DMS153 treated with DMSO at 0.1 percent for 48 hours (cell line): ENCODE results near the gene SUPV3L1.
A peak's percentile ranks its signal among the peaks of the same experiment; 100 is the strongest.
"Not testable (repeated sequence)": the region's sequence is repeated elsewhere in the genome, so short reads cannot be mapped to it uniquely, and the experiment has no call there.

Experiments
- DNase-seq: peaks from one replicate; lab custom pipeline; 2025; ENCODE audit not compliant: unreplicated experiment; lab: John Stamatoyannopoulos, UW

Gene SUPV3L1

GRCh38 chr10:69228151-69228550 lies 48.1 kb downstream of the SUPV3L1 start:
- DNase-seq: no peak

GRCh38 chr10:69229616-69229916 lies 49.5 kb downstream of the SUPV3L1 start:
- no peak for DNase-seq

- no peak for DNase-seq
Observed at GRCh38 chr10:69230128-69230527, 50.1 kb downstream of the SUPV3L1 start.

GRCh38 chr10:69232252-69232651 lies 52.2 kb downstream of the SUPV3L1 start:
- DNase-seq: no peak

- no peak for DNase-seq
Observed at GRCh38 chr10:69232736-69233480, 52.9 kb downstream of the SUPV3L1 start.

GRCh38 chr10:69234447-69234846 lies 54.4 kb downstream of the SUPV3L1 start:
- no peak for DNase-seq

- DNase-seq: peak; percentile 82
Observed at GRCh38 chr10:69237528-69238159, 57.6 kb downstream of the SUPV3L1 start.

GRCh38 chr10:69239136-69239535 lies 59.1 kb downstream of the SUPV3L1 start:
- DNase-seq: no peak

GRCh38 chr10:69239816-69240434 lies 59.9 kb downstream of the SUPV3L1 start:
- DNase-seq: no peak

GRCh38 chr10:69240455-69240854 lies 60.4 kb downstream of the SUPV3L1 start:
- no peak for DNase-seq

GRCh38 chr10:69241575-69241974 lies 61.5 kb downstream of the SUPV3L1 start:
- no peak for DNase-seq

GRCh38 chr10:69242040-69242851 lies 62.2 kb downstream of the SUPV3L1 start:
- no peak for DNase-seq

GRCh38 chr10:69242852-69243212 lies 62.8 kb downstream of the SUPV3L1 start:
- DNase-seq: no peak

GRCh38 chr10:69243817-69244216 lies 63.8 kb downstream of the SUPV3L1 start:
- no peak for DNase-seq

GRCh38 chr10:69246036-69246435 lies 66.0 kb downstream of the SUPV3L1 start:
- DNase-seq: no peak

- no peak for DNase-seq
Observed at GRCh38 chr10:69246581-69247312, 66.7 kb downstream of the SUPV3L1 start.

GRCh38 chr10:69247313-69247710 lies 67.3 kb downstream of the SUPV3L1 start:
- no peak for DNase-seq

- DNase-seq: no peak
Observed at GRCh38 chr10:69248117-69248730, 68.2 kb downstream of the SUPV3L1 start.

- DNase-seq: no peak
Observed at GRCh38 chr10:69250041-69250440, 70.0 kb downstream of the SUPV3L1 start.

- DNase-seq: not testable (repeated sequence)
Observed at GRCh38 chr10:69251417-69251816, 71.4 kb downstream of the SUPV3L1 start.

- no peak for DNase-seq
Observed at GRCh38 chr10:69253171-69253570, 73.1 kb downstream of the SUPV3L1 start.
